Measurements from ENCODE around the gene GRK5.

The GRK5 gene

GRCh38 chr10:119424258-119424975 is 217.0 kb downstream of the GRK5 start:
- no peak for TF ChIP-seq CTCF (conservative IDR thresholded peaks at IDR 0.05; ENCODE audit: low read depth, low read length)
- no peak overlapping the region for H3K4me3 ChIP-seq (ENCODE audit: low read depth, low read length)
- no peak for DNase-seq (ENCODE audit: low read depth)

- no peak for DNase-seq (ENCODE audit: low read depth)
- no peak overlapping the region for H3K4me3 ChIP-seq (ENCODE audit: low read depth, low read length)
- TF ChIP-seq CTCF (conservative IDR thresholded peaks at IDR 0.05; ENCODE audit: low read depth, low read length): no peak
These were observed 217.9 kb downstream of the GRK5 start for GRCh38 chr10:119425102-119425880.

- no peak for TF ChIP-seq CTCF (conservative IDR thresholded peaks at IDR 0.05; ENCODE audit: low read depth, low read length)
- H3K4me3 ChIP-seq (ENCODE audit: low read depth, low read length): no peak overlapping the region
- no peak for DNase-seq (ENCODE audit: low read depth)
These were observed 218.5 kb downstream of the GRK5 start for GRCh38 chr10:119425881-119426170.

GRCh38 chr10:119426699-119427098 is 219.3 kb downstream of the GRK5 start:
- no peak for TF ChIP-seq CTCF (conservative IDR thresholded peaks at IDR 0.05; ENCODE audit: low read depth, low read length)
- DNase-seq (ENCODE audit: low read depth): no peak
- no peak overlapping the region for H3K4me3 ChIP-seq (ENCODE audit: low read depth, low read length)

GRCh38 chr10:119427263-119427864 is 220.0 kb downstream of the GRK5 start:
- no peak overlapping the region for H3K4me3 ChIP-seq (ENCODE audit: low read depth, low read length)
- no peak for DNase-seq (ENCODE audit: low read depth)
- no peak for TF ChIP-seq CTCF (conservative IDR thresholded peaks at IDR 0.05; ENCODE audit: low read depth, low read length)

GRCh38 chr10:119428789-119429188 is 221.4 kb downstream of the GRK5 start:
- no peak for DNase-seq (ENCODE audit: low read depth)
- H3K4me3 ChIP-seq (ENCODE audit: low read depth, low read length): no peak overlapping the region
- no peak for TF ChIP-seq CTCF (conservative IDR thresholded peaks at IDR 0.05; ENCODE audit: low read depth, low read length)

All from choroid plexus epithelial cell (primary cell).